Upper lobe of left lung (tissue), 4 donors: ENCODE measurements around the gene ANKS1B.

Experiments used
- EP300 ChIP-seq, 4 donors: sonication (generic); formaldehyde crosslinking; IDR thresholded peaks; one replicate each; pipeline ENCODE4 v1.5.1; 2017; ENCODE audit warnings: antibody characterized with exemption in 4 of 4, control low read depth in 2 of 4
- POLR2A ChIP-seq, 4 donors: fragments of 450-650 bp; IDR thresholded peaks; one replicate each; pipeline ENCODE4 v1.5.1; 2016 to 2017; ENCODE audit warnings: antibody characterized with exemption in 4 of 4, mild to moderate bottlenecking in 2 of 4
- TF ChIP-seq, protein P1 (sequence below), 6 experiments: fragments of 450-650 bp in 4 of 6; fragments of 200-600 bp in 2 of 6; sonication (generic) in 2 of 6; IDR thresholded peaks; one replicate each; pipeline ENCODE4 v1.5.1; 2016 to 2019; ENCODE audit warnings: antibody characterized with exemption in 6 of 6

DNA sequence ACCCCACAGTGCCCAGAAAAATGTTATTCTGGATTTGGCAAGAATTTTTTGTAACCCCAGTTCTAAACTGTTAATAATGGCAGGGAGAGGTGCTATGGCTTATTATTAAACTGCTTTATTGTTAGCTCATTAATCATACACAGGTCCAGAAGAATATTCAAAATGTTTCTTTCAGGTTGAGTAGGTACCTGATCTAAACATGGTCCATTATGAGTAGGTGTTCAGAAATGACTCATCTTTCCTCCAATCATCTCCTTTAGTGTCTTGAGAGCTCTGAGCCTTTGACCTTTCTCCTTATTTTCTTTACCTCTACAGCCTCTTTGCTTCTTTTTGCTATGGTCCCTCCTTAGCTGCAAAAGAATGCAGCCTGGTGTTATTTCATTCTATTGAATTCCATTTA lies 548.2 kb downstream of the ANKS1B start:
- TF ChIP-seq, protein P1, sequence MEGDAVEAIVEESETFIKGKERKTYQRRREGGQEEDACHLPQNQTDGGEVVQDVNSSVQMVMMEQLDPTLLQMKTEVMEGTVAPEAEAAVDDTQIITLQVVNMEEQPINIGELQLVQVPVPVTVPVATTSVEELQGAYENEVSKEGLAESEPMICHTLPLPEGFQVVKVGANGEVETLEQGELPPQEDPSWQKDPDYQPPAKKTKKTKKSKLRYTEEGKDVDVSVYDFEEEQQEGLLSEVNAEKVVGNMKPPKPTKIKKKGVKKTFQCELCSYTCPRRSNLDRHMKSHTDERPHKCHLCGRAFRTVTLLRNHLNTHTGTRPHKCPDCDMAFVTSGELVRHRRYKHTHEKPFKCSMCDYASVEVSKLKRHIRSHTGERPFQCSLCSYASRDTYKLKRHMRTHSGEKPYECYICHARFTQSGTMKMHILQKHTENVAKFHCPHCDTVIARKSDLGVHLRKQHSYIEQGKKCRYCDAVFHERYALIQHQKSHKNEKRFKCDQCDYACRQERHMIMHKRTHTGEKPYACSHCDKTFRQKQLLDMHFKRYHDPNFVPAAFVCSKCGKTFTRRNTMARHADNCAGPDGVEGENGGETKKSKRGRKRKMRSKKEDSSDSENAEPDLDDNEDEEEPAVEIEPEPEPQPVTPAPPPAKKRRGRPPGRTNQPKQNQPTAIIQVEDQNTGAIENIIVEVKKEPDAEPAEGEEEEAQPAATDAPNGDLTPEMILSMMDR (IDR thresholded peaks at IDR 0.05), result no peak
- TF ChIP-seq POLR2A (IDR thresholded peaks at IDR 0.05) (no peak), EP300 (IDR thresholded peaks at IDR 0.05) (no peak)
